HEK293T (cell line): Measurements from ENCODE around the gene ZNF888.

Source experiments
- BHLHE40 ChIP-seq: fragments of 450-650 bp; IDR thresholded peaks from 2 replicates; pipeline ENCODE4 v1.6.1; 2016; ENCODE audit warnings: mild to moderate bottlenecking, moderate library complexity, borderline replicate concordance
- FOXA1 ChIP-seq: fragments of 450-650 bp; IDR thresholded peaks from 2 replicates; pipeline ENCODE4 v1.6.1; 2016; ENCODE audit warnings: mild to moderate bottlenecking
- FOXM1 ChIP-seq: fragments of 450-650 bp; IDR thresholded peaks from 2 replicates; pipeline ENCODE4 v1.6.1; 2017; ENCODE audit warnings: mild to moderate bottlenecking, borderline replicate concordance
- L3MBTL2 ChIP-seq: fragments of 450-650 bp; conservative IDR thresholded peaks from 2 replicates; pipeline ENCODE4 v1.6.1; 2016; ENCODE audit warnings: mild to moderate bottlenecking
- TARDBP ChIP-seq: fragments of 450-650 bp; IDR thresholded peaks from 2 replicates; pipeline ENCODE4 v1.6.1; 2016

- TF ChIP-seq FOXM1 (no peak), L3MBTL2 (no peak), BHLHE40 (no peak), FOXA1 (no peak), TARDBP (no peak)
Measured at GRCh38 chr19:52889076-52889475, 34.2 kb downstream of the ZNF888 start.
